ENCODE data around the gene PGP. TPM values are rescaled to one million over a fixed set of nuclear protein-coding genes. Genes with fewer than 3 reads are reported as not detected.
"Not testable (repeated sequence)": the region's sequence is repeated elsewhere in the genome, so short reads cannot be mapped to it uniquely, and the experiment has no call there.

PGP gene
- total RNA-seq, 1 donor from 2014 or later: 9.7 TPM

DNA sequence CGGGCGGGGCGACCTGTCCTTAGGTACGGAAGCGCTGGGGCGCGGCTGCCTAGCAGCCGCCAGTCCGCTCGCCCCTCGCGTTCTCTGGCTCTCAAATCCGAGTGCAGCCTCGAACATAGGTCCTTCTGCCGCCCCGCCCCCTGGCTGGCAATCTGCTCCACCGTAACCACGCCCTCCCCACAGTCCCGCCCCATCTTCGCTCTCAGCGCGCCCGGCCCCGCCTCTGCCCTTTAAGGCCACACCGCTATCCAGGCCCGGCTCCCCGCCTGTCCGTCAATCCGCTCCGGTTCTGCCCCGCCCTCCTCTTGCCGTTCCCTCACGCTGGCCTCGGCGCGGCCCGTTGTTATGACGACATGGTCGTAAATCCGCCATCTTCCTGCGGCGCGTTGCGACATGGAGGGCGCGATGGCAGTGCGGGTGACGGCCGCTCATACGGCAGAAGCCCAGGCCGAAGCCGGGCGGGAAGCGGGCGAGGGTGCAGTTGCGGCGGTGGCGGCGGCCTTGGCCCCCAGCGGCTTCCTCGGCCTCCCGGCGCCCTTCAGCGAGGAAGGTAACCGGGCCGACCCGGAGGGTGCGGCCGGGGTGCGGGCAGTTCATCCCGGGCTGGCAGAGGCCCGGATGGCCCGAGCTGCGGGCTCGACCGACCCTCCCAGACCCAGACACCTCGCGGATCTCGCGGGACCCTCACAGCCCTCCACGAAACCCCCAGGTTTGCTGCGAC, 8.7 kb upstream of the PGP start, which contains the start of gene E4F1:
TSS of gene E4F1 (plus strand) at position 371 of the 721 bp plus-strand sequence. CDS start at position 394, 23 bp downstream.
- DNase-seq (ENCODE audit: low read depth): peak; percentile 96

DNA sequence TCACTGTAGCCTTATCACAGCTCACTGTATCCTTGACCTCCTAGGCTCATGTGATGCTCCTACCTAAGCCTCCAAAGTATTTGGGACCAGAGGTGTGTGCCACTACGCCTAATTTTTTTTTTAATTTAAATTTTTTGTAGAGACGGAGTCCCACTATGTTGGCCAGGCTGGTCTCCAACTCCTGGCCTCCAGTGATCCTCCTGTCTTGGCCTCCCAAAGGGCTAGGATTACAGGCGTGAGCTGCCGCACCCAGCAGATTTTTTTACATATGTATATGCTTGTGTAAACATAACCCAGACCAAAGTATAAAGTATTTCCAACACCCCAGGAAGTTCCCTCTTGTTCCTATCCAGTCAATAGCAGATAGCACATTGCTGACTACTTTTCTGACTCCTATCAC, 1.7 kb upstream of the PGP start:
- DNase-seq (ENCODE audit: low read depth): no peak

DNA sequence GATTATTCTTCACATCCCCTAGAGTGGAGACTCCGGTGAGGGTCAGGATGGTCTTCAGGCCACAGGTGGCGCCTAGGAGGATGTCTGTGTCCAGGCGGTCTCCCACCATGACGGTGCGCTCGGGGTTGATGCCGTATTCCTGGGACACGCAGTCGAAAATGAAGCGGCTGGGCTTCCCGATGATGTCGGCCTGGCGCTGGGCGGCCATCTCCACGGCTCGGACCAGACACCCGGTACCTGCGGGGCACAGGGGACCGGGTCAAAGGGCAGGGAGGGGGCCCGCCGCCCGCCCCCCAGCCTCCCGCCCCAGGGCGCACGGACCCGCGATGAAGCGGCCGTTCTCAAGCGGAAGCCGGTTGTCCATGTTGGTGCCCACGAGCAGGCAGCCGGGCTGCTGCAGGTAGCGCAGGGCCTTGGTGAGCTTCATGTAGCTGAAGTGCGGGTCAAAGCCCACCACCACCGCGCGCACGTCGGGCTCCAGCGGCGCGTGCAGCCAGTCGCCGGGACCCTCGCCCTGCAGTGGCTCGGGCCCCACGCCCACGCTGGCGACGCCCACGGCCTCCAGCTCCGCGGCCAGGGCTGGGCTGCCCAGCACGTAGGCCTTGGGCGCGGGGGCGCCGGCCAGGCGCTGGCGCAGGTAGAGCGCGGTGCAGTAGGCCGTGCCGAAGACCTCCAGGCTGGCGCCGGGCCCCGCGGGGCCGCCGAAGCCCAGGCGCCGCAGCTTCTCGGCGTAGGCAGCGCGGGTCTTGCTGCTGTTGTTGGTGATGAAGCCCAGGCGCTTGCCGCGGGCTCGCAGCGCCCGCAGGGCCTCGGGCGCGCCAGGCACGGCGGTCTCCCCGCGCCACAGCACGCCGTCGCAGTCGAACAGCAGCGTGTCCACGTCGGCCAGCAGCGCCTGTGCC, 572 bp downstream of the PGP start:
- DNase-seq (ENCODE audit: low read depth): no peak

DNA sequence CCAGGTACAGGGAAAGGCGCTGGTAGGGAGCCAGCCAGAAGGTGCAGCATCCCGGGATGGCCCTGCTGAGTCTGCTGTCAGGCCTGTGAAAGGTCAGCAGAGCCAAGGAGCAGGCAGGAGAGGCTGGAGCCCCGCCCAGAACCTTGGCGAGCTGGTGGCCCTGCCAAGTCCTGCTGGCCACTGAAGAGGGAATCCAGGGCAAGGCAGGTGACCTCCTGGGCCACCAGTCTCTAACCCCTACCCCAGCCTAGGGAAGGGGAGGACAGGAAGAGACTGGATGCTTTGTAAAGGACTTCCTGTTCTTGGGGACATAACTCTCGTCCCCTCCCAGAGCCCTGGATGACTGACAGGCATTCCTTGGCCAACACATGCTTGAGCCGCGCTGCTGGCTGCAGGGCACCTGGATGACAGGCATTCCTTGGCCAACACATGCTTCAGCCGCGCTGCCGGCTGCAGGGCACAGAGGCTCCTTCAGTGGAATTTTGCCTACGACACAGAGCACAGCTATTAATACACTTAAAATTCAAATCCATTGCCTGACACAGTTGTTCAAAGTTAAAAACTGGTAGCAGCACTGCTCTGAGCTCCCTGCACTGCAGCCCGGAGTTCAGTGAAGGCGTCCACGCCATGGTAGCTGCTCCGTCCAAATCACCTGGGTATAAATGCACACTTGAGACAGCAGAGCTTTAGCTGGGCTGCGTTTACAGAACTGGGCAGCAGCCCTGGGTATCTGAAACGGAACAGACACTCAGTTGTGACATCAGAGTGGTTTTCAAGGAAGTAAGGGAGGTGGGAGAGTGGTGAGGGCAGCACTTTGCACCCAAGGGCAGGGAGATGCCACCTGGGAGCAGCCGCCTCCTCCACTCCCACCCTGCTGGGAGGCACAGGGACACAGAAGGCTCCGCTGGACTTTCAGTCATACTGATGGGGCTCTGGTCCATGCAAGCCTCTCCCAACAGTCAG, 2.0 kb downstream of the PGP start:
- peak; percentile 60 for DNase-seq (ENCODE audit: low read depth)

DNA sequence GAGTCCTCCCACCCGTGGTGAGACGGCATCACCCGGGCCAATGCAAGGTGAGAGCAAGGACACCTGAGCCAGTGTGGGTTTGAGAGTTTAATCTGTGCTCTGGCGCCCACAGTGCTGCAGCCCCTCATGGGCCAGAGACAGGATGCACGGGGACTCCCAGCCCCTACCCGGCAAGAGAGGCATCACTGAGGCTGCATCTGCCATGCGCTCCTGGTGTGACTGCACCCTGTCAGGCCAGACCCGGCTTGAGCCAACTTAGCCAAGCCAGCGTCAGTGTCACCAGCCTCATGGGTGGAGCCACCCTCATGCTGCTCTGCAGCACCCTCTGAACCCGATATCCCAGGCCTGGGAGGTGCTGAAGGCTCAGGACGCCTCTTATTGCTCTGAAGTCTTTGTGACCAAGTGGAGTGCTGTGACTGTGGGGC, 2.7 kb downstream of the PGP start:
- no peak for DNase-seq (ENCODE audit: low read depth)

DNA sequence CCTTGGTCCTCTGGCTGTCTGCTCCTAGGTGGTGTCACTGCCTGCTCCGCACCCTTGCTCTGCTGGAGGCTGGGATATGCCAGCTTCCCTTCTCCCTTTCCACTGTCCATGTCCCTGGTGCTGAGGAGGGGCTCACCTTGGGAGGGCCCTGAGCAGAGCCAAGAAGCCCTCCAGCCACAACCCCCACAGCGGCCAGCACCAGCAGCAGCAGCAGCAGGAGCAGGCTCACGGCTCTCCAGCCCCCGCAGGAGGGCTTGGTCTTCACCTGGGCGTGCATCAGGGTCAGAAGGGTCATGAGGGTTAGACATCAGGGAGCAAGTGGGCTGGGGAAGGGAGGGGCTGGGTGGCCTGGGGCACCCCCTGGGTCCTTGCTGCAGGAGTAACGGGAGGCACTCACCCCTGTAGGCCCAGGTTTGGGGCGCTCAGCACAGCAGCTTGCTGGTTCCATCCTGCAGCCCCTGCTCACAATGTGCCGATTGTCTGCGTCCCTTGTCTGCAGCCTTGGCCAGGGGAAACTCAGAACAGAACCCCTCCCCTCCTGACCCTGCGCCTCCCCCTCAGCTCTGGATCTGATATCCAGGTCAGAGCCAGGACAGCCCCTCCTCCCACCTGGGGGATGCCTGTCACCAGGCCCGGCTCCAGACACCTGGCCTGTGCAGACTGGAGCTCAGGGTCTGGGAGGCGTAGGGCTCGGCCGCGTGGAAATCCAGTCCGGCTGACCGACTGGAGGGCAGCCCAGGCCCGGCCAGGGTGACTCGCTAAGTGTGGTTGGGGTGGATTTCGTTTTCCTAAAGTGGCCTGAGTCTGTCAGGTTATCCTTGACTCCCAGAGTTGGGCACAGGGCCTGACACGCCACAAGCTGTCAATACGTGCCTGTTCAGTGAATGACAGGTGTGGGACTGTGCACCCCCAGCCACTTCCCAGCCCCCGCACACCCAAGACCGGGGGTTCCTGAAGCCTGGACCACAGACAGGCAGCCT, 4.0 kb downstream of the PGP start, which contains the start of gene BRICD5:
TSS of gene BRICD5 (minus strand) at position 478 of the 980 bp plus-strand sequence. CDS start at position 448, 30 bp downstream.
- no peak for DNase-seq (ENCODE audit: low read depth)

DNA sequence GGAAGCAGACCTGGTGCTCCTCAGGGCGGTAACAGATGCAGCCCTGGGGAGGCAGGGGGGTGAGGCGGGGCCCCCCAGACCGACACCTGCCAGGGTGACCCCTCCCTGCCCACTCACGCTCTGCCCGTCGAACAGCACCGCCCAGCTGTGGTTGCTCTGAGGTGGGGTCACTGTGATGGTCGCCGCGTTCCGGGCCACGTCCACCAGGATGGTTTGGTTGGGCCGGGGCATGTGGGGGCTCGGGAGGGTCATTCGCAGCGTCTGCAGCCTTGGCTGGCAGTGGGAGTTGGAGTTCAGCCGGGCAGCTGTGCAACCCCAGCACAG, 4.7 kb downstream of the PGP start:
- DNase-seq (ENCODE audit: low read depth): no peak

DNA sequence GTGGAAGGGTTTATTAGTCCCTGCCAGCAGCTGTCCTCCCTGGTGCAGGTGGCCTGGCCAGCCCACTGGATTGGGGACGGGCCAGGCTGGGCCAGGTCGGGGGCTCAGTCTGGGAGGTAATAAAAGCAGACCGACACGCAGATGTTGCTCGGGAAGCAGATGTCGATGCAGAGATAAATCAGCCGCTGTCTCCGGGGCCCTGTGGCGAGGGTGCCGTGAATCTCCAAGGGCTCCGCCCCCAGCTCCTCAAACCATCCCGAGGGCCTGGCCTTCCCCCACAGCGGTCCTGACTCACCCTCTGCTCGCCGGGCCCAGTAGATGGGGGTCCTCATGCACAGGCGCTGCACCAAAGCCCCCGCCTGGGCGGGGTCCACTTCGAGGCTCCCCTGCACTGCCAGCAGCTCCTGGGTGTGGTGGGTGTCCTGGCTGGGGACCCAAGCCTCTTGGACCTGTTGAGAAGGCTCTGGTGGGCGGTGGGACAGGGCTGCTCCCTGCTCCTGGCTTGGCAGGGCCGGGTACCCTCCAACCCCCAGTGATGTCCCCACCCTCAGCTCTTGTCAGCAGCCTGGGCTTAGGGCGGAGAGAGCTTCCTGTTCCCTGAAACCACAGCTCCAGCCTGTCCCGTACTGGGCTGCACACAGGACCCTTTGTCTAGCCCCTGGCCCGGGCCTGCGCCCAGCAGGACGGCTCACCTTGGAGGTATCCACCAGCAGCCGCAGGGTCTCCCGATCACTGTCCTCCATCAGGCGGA, 5.2 kb downstream of the PGP start:
- DNase-seq (ENCODE audit: low read depth): no peak

DNA sequence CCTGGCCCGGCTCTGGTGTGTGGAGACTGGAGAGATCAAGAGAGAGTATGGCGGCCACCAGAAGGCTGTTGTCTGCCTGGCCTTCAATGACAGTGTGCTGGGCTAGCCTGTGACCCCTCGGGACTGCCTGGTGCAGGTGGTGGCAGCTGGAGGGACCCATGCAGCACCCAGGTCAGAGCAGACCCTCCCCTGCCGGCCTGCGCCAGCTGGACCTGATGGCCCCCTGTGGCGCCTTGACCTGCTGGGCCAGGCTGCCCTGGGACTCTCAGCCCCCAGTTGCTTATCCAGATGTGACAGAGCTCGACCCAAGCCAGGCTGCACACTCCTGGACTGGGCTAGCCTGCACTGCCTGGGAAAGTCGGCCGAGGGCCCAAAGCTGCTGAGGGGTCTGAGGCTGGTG, 5.9 kb downstream of the PGP start:
- DNase-seq (ENCODE audit: low read depth): no peak

DNA sequence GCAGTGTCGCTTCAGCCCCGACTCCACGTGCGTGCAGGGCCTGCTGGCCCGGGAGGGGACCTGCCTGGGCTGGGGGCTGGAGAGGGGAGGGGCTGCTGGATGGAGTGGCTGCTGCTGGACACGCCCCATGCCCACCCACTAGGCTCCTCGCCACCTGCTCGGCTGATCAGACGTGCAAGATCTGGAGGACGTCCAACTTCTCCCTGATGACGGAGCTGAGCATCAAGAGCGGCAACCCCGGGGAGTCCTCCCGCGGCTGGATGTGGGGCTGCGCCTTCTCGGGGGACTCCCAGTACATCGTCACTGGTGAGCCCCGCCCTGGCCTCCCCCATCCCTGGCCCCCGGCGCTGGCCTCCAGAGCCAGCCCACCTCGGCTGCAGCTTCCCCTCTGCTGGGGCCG, 6.3 kb downstream of the PGP start:
- DNase-seq (ENCODE audit: low read depth): no peak

DNA sequence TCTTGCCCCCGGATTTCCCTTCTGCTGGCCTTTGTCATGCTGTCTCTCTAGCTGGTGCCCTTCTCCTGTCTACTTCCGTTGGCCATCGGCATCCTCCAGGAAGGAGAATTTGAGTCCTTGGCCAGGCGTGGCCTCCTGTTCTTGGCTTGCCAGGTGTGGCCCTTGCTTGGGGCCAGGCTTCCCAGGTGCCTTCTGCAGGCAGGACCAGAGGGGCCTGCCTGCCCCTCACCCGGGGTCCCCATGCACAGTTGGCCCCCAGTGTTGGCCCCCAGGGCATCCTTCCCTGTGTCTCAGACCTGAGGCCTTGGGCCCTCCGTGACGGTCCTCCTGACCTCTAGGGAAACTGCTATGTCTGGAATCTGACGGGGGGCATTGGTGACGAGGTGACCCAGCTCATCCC, 6.8 kb downstream of the PGP start:
- DNase-seq (ENCODE audit: low read depth): no peak

DNA sequence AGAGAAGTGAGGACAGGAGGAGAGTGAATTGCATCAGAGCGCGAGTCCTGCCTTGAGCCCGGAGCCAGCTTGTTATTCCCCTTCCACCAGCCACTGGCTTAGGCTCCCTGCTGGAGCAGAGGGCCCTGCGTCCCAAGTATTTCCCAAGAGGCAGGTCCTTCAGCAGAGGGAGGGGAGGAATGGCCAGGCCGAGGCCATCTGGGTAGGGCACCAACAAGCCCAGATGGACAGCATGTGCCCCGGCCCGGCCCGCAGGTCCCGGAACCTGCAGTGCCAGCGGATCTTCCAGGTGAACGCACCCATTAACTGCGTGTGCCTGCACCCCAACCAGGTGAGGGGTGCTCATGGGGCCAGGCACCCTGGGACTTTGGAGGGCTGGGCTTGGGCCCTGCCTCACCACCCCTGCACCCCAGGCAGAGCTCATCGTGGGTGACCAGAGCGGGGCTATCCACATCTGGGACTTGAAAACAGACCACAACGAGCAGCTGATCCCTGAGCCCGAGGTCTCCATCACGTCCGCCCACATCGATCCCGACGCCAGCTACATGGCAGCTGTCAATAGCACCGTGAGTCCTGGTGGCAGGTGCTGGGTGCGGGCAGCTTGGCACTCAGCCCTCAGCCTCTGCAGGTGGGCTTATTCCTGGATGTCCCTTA, 7.7 kb downstream of the PGP start:
- DNase-seq (ENCODE audit: low read depth): no peak

DNA sequence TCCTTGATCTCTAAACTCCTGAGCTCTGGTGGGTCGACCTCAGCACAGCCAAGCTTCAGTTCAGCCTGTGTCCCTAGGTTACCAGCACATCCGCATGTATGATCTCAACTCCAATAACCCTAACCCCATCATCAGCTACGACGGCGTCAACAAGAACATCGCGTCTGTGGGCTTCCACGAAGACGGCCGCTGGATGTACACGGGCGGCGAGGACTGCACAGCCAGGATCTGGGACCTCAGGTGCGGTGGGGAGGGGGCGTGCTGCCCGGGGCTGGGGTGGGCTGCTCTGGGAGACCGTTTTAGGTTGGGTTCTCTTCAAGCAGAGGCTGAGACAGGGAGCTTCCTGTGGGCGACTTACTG, 8.2 kb downstream of the PGP start:
- DNase-seq (ENCODE audit: low read depth): no peak

DNA sequence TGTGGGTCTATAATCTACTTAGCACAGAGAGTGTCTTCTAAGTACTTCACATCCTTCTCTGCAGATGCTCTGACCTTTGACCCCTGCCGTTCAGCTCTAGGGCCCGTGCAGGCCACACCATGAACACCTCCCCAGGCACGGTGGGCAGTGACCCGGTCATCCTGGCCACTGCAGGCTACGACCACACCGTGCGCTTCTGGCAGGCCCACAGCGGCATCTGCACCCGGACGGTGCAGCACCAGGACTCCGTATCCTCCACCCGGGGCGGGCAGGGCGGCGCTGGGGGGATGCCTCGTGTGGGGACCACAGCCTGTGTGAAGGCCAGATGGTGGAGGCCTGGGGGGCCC, 8.7 kb downstream of the PGP start:
- peak; percentile 14 for DNase-seq (ENCODE audit: low read depth)

DNA sequence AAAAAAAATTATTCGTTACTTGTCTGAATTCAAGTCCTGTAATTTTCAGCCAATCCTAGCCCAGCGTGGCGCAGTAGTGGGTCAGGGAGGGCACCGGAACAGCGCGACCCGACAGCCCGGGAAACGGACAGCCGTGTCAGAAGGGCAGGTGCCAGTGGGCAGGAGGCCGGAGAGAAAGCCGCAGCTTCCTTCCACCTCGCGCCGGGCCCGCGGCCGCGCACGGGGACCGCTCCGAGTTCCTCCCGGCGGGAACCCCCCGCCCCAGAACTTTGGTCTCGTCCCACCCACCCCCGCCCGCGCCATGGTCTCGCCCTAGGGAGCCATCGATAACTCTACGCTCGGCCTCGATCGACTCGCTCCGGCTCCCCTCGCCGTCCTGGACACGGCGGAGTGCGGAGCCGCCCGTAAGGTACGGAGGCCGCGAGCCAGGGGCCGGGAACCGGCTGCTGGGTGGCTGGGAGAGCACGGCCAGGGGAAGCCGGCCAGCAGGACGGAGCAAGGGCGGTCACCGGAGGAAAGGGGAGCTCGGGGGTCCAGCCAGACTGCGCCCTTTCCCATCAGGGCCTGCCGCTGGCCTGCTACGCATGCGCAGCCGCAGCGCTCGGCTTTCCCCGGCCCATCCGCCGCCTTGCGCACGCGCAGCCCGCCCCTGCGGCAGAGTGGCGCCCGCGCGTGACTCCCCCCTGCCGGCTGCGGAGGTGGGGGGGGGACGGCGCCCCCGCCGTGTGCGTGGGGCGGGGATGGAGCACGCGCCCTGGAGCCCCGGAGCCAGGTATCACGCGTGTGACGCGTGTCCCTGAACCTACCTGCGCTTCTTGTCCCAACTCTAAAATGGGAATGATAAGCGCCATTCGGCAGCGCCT, 9.3 kb downstream of the PGP start, which contains the start of gene MLST8:
TSS of gene MLST8 (plus strand) at position 351 of the 863 bp plus-strand sequence. CDS start 632 bp downstream, outside the sequence.
- peak; percentile 42 for DNase-seq (ENCODE audit: low read depth)

DNA sequence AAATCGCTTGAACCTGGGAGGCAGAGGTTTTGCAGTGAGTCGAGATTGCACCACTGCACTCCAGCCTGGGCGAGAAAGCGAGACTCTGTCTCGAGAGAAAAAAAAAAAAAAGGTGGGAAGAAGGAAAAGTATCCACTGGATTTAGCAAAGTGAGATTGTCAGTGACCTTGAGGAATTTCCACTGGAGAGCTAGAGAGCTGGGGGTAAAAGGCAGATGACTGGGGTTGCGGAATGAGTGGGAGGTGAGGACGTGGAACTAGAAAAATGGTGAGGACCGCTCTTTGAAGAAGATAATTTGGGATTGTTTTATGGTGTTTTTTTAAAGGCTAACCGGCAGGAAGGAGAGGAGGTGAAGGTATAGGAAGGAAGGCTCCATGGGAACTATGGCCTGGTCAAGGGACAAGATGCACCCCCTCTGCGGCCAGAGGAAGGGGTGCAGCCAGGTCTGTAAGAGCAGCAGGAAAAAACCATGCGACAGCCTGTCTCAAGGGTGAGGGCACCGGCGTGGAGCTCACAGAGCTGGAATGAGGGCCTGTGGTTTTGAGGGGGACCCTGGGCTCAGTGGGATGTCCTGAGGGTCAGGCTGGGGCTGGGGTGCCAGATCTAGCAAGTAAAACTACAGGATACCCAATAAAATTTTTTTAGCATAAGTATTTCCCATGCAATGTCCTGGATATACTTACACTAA, 10.1 kb downstream of the PGP start:
- DNase-seq (ENCODE audit: low read depth): no peak

DNA sequence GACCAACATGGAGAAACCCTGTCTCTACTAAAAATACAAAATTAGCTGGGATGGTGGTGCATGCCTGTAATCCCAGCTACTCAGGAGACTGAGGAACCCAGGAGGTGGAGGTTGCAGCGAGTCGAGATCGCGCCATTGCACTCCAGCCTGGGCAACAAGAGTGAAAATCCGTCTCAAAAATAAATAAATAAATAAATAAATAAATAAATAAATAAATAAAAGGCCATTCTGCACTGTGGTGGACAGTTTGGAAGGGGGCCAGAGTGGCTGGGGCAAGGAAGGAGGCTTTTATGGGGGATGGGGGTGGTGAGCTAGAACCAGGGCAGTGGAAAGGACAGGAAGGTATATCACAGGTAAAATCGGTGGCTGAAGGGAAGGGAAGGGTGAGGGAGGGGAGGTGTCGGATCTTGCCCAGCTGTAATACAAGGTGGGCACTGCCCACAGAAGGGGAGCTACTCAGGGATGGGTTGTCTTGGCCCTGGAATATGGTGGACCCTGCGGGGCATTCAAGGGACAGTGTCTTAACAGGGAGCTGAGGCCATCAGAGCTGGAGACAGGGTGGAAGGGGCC, 11.4 kb downstream of the PGP start:
- not testable (repeated sequence) for DNase-seq (ENCODE audit: low read depth)

All from renal cortical epithelial cell (primary cell).